Transverse colon (tissue), 4 donors: ENCODE data around the gene AGAP1. TPM values are rescaled to one million over a fixed set of nuclear protein-coding genes. Genes with fewer than 3 reads are reported as not detected.
A peak's percentile ranks its signal among the peaks of the same experiment; 100 is the strongest.

Experiments used
- DNase-seq: peaks from one replicate; pipeline ENCODE4 v3.0.0-alpha.2; 2019
- H3K27ac ChIP-seq, 4 donors: fragments of 200-600 bp; sonication (generic); 2 replicates each; pipeline ENCODE4 v1.5.1; 2016 to 2018; ENCODE audit warnings: inconsistent platforms in 4 of 4
- H3K27me3 ChIP-seq: fragments of 200-600 bp; sonication (generic); 2 replicates; pipeline ENCODE4 v1.5.1; 2017; ENCODE audit warnings: inconsistent platforms
- H3K36me3 ChIP-seq, 4 donors: fragments of 200-600 bp; sonication (generic); 2 replicates each; pipeline ENCODE4 v1.5.1; 2017 to 2019; ENCODE audit warnings: inconsistent platforms in 4 of 4
- H3K4me1 ChIP-seq, 4 donors: fragments of 200-600 bp; sonication (generic); 2 replicates each; pipeline ENCODE4 v1.5.1; 2017 to 2020; ENCODE audit warnings: inconsistent platforms in 4 of 4
- H3K4me3 ChIP-seq, 4 donors: fragments of 200-600 bp; sonication (generic); 1 replicate in 1 of 4; 2 replicates in 3 of 4; pipeline versions ENCODE4 v1.5.1 to v1.6.1; 2017 to 2019; ENCODE audit warnings: inconsistent platforms in 4 of 4
- H3K9me3 ChIP-seq, 2 donors: fragments of 200-600 bp; sonication (generic); 2 replicates each; pipeline ENCODE4 v1.5.1; 2017 to 2019; ENCODE audit warnings: inconsistent platforms in 2 of 2
- EP300 ChIP-seq: sonication (generic); formaldehyde crosslinking; IDR thresholded peaks from one replicate; pipeline ENCODE4 v1.6.1; 2017; ENCODE audit warnings: antibody characterized with exemption, low read depth
- POLR2A ChIP-seq: fragments of 450-650 bp; IDR thresholded peaks from one replicate; pipeline ENCODE4 v1.6.1; 2016; ENCODE audit warnings: antibody characterized with exemption, mild to moderate bottlenecking, moderate library complexity
- POLR2AphosphoS5 ChIP-seq, 3 donors: sonication (generic); formaldehyde crosslinking; IDR thresholded peaks; one replicate each; pipeline ENCODE4 v1.6.1; 2016; ENCODE audit warnings: antibody characterized with exemption in 3 of 3
- WGBS, 2 donors: methylation state at CpG; one replicate each; pipeline ENCODE4 v1.1.5; 2018; ENCODE audit warnings: low coverage in 1 of 2; 5-methylcytosine and 5-hydroxymethylcytosine counted together
- in situ Hi-C, 4 donors: fragments of 200-750 bp; cut with MboI; loops; one replicate each; pipeline versions ENCODE4 v1.15.0 to v1.15.1; 2017; ENCODE audit warnings: low sequenced_read_pairs in 3 of 4, low pct_ligation_motif_present in 1 of 4, low pct_unique_long_range_greater_than_20kb in 1 of 4
- intact Hi-C: fragments of 100-400 bp; cut with DNase I; formaldehyde crosslinking; loops from one replicate; pipeline ENCODE4 v1.15.1; 2023; ENCODE audit warnings: low total_unique reads
- total RNA-seq, 4 donors: library from RNA; depleted of rRNA; stranded (reverse); fragments of >200 nt; gene quantifications; one replicate each; pipeline ENCODE4 v1.1.0, GENCODE V29; 2016
- TF ChIP-seq, protein P1 (sequence below), 5 experiments: fragments of 200-600 bp in 3 of 5; fragments of 450-650 bp in 2 of 5; sonication (generic) in 3 of 5; IDR thresholded peaks; 1 replicate in 2 of 5; 2 replicates in 3 of 5; pipeline ENCODE4 v1.5.1; 2016 to 2017; ENCODE audit warnings: antibody characterized with exemption in 5 of 5, inconsistent platforms in 3 of 5, mild to moderate bottlenecking in 2 of 5, moderate library complexity in 1 of 5

The AGAP1 gene
- total RNA-seq, 4 donors from 2014 or later: 56.1 to 96.9 (median 71.2) TPM

DNA sequence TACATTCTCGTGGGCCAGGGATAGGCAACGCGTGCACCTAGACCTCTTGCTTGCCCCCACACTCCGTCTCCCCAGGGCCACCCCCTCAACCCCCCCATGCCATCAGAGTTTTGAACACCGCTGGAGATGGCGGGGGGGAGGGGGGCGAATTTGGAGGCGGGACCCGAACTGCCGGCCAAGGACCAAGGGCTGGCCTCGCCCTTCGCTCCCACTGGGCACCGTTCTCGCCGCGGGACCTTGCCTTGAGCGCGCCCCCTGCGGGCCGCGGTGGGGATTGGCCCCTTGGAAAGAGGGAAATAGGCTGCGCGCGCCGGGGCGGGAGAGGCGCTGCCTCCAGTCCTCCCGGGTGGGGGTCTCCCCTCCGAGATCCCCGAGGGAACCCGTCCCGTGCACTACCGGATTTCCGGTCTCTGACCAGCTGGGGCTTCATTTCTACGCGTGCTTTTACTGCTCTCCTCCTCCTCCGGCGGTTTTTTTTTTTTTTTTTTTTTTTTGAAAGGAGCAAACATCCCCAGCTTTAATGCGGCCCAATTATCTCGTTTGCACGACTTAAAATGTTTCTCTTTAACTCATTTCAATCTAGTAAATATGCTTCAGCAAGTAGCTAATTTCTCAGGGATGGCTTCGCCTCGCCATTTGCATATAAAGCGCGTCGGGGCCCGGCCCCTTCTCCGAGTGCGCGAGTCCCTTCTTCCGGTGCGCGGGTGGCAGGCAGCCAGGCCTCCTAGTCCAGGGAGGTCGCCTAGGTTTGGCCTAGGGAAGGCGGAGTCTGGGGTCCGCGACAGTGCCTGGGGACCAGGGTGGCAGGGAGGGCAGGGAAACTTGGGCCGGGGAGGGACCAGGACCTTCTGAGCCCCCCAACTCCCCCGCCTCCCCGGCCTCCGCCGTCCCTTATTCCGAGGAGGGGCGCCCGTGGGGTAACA, 684.4 kb downstream of the AGAP1 start:
- H3K9me3 ChIP-seq: no peaks in the 10 kb centered on the region
- no peak overlapping the region for H3K27ac ChIP-seq
- in situ Hi-C loops (loop anchor here in 1 of 4 donors (10.0 kb wide), 1 partner anchor 403 kb away; no protein-coding TSS in a partner anchor), intact Hi-C loops (no loop called here)
- peaks cover 7 to 32% (median 20%) of the 10 kb centered on the region in 4 donors for H3K4me1 ChIP-seq
- H3K4me3 ChIP-seq: peak overlapping the region in 3 of 4 donors; percentile 12 to 44 (median 26)
- H3K27me3 ChIP-seq: peaks cover 97% of the 10 kb centered on the region
- TF ChIP-seq, protein P1, sequence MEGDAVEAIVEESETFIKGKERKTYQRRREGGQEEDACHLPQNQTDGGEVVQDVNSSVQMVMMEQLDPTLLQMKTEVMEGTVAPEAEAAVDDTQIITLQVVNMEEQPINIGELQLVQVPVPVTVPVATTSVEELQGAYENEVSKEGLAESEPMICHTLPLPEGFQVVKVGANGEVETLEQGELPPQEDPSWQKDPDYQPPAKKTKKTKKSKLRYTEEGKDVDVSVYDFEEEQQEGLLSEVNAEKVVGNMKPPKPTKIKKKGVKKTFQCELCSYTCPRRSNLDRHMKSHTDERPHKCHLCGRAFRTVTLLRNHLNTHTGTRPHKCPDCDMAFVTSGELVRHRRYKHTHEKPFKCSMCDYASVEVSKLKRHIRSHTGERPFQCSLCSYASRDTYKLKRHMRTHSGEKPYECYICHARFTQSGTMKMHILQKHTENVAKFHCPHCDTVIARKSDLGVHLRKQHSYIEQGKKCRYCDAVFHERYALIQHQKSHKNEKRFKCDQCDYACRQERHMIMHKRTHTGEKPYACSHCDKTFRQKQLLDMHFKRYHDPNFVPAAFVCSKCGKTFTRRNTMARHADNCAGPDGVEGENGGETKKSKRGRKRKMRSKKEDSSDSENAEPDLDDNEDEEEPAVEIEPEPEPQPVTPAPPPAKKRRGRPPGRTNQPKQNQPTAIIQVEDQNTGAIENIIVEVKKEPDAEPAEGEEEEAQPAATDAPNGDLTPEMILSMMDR (IDR thresholded peaks at IDR 0.05): peak; percentile 64 to 83 (median 75)
- no peak for TF ChIP-seq EP300
- peak; percentile 58 for DNase-seq
- WGBS, 2 donors: 2 to 7% methylated on average over 13 to 58 of the region's 65 CpGs
- H3K36me3 ChIP-seq: no peaks in the 10 kb centered on the region

- TF ChIP-seq, protein P1 (IDR thresholded peaks at IDR 0.05): no peak
- TF ChIP-seq POLR2AphosphoS5 (IDR thresholded peaks at IDR 0.05): no peak
- TF ChIP-seq POLR2A: no peak
- no peak for TF ChIP-seq EP300
- Histone ChIP-seq H3K4me3 (peak overlapping the region in 2 of 4 donors; percentile 26 to 44), H3K36me3 (no peaks in the 10 kb centered on the region), H3K9me3 (no peaks in the 10 kb centered on the region), H3K27ac (no peak overlapping the region), H3K27me3 (peaks cover 97% of the 10 kb centered on the region), H3K4me1 (peaks cover 7 to 27% (median 14%) of the 10 kb centered on the region in 4 donors)
- DNase-seq: no peak
- intact Hi-C loops (no loop called here), in situ Hi-C loops (loop anchor here in 1 of 4 donors (10.0 kb wide), 1 partner anchor 404 kb away; no protein-coding TSS in a partner anchor)
- WGBS, 2 donors: 12 to 15% methylated on average over 5 to 10 of the region's 15 CpGs
Observed at GRCh38 chr2:236178890-236179235, 685.0 kb downstream of the AGAP1 start.

- H3K4me3 ChIP-seq: no peak overlapping the region
Observed at GRCh38 chr2:236179236-236180075, 685.6 kb downstream of the AGAP1 start.

More at GRCh38 chr2:236179236-236180075, 685.6 kb downstream of the AGAP1 start:
- DNase-seq: no peak
- Histone ChIP-seq H3K36me3 (no peaks in the 10 kb centered on the region), H3K9me3 (no peaks in the 10 kb centered on the region), H3K4me1 (peaks cover 7 to 21% (median 14%) of the 10 kb centered on the region in 4 donors), H3K27me3 (peaks cover 97% of the 10 kb centered on the region), H3K27ac (no peak overlapping the region)
- WGBS, 2 donors: 7 to 15% methylated on average over 3 to 49 of the region's 59 CpGs
- TF ChIP-seq, protein P1 (IDR thresholded peaks at IDR 0.05): no peak
- no peak for TF ChIP-seq POLR2A
- no peak for TF ChIP-seq POLR2AphosphoS5 (IDR thresholded peaks at IDR 0.05)
- no peak for TF ChIP-seq EP300
- in situ Hi-C loops (loop anchor here (10.0 kb wide), 2 partner anchors 395 to 405 kb away; no protein-coding TSS in a partner anchor), intact Hi-C loops (loop anchor here (5.0 kb wide), 1 partner anchor 412 kb away; no protein-coding TSS in a partner anchor)
